SK-N-SH treated with all-trans-retinoic acid at 6 μM for 48 hours (cell line): ENCODE results near the gene RAP2A.

Experiments used
- ATAC-seq: fragments of 200-7000 bp; cut with Tn5 transposase; 3 replicates; pipeline ENCODE4 v1.9.1; 2020; ENCODE audit warnings: mild to moderate bottlenecking, moderate library complexity
- ARNTL ChIP-seq: fragments of 450-650 bp; formaldehyde crosslinking; IDR thresholded peaks from 2 replicates; pipeline ENCODE4 v1.5.0; 2020; ENCODE audit warnings: low read depth, mild to moderate bottlenecking, moderate library complexity, borderline replicate concordance
- BACH2 ChIP-seq: fragments of 250-450 bp; sonication (Bioruptor Pico); IDR thresholded peaks from 2 replicates; pipeline ENCODE4 v1.9.0; 2021; ENCODE audit warnings: mild to moderate bottlenecking, borderline replicate concordance
- CSDC2 ChIP-seq: fragments of 250-450 bp; sonication (Bioruptor Pico); IDR thresholded peaks from 2 replicates; pipeline ENCODE4 v1.5.0; 2020; ENCODE audit warnings: mild to moderate bottlenecking, moderate library complexity
- ESRRG ChIP-seq: fragments of 250-450 bp; sonication (Bioruptor Pico); IDR thresholded peaks from 2 replicates; pipeline ENCODE4 v1.6.1; 2021; ENCODE audit warnings: mild to moderate bottlenecking
- GLIS3 ChIP-seq: fragments of 250-450 bp; sonication (Bioruptor Pico); IDR thresholded peaks from 2 replicates; pipeline ENCODE4 v1.5.0; 2020; ENCODE audit warnings: mild to moderate bottlenecking, moderate library complexity
- OSR1 ChIP-seq: fragments of 250-450 bp; sonication (Bioruptor Pico); IDR thresholded peaks from 2 replicates; pipeline ENCODE4 v1.8.0; 2022; ENCODE audit warnings: moderate library complexity, mild to moderate bottlenecking, inconsistent platforms
- PATZ1 ChIP-seq: fragments of 250-450 bp; sonication (Bioruptor Pico); IDR thresholded peaks from 2 replicates; pipeline ENCODE4 v1.8.0; 2020; ENCODE audit warnings: mild to moderate bottlenecking, moderate library complexity, borderline replicate concordance
- POU6F1 ChIP-seq: fragments of 250-450 bp; sonication (Bioruptor Pico); IDR thresholded peaks from 2 replicates; pipeline ENCODE4 v1.8.0; 2021; ENCODE audit warnings: low read depth, mild to moderate bottlenecking, moderate library complexity, borderline replicate concordance
- PPARA ChIP-seq: fragments of 250-450 bp; sonication (Bioruptor Pico); IDR thresholded peaks from 2 replicates; pipeline ENCODE4 v1.5.0; 2020; ENCODE audit warnings: mild to moderate bottlenecking, borderline replicate concordance
- RARB ChIP-seq: fragments of 250-450 bp; sonication (Bioruptor Pico); IDR thresholded peaks from 2 replicates; pipeline ENCODE4 v1.8.0; 2021; ENCODE audit warnings: mild to moderate bottlenecking, moderate library complexity
- SNAI2 ChIP-seq: fragments of 250-450 bp; sonication (Bioruptor Pico); IDR thresholded peaks from 2 replicates; pipeline ENCODE4 v1.5.0; 2020; ENCODE audit warnings: mild to moderate bottlenecking, moderate library complexity
- TCF4 ChIP-seq: fragments of 250-450 bp; sonication (Bioruptor Pico); IDR thresholded peaks from 2 replicates; pipeline ENCODE4 v1.8.0; 2021; ENCODE audit warnings: mild to moderate bottlenecking, moderate library complexity, borderline replicate concordance
- TOX ChIP-seq: fragments of 250-450 bp; sonication (Bioruptor Pico); IDR thresholded peaks from 2 replicates; pipeline ENCODE4 v1.8.0; 2021; ENCODE audit warnings: mild to moderate bottlenecking, moderate library complexity, borderline replicate concordance
- ZC3H10 ChIP-seq: fragments of 250-450 bp; sonication (Bioruptor Pico); IDR thresholded peaks from 2 replicates; pipeline ENCODE4 v1.5.1; 2021; ENCODE audit warnings: mild to moderate bottlenecking, moderate library complexity
- ZFP3 ChIP-seq: fragments of 250-450 bp; sonication (Bioruptor Pico); IDR thresholded peaks from 2 replicates; pipeline ENCODE4 v1.5.0; 2020; ENCODE audit warnings: mild to moderate bottlenecking, moderate library complexity
- ZFP30 ChIP-seq: fragments of 450-650 bp; formaldehyde crosslinking; IDR thresholded peaks from 2 replicates; pipeline ENCODE4 v1.5.0; 2022; ENCODE audit warnings: mild to moderate bottlenecking, moderate library complexity
- ZNF565 ChIP-seq: fragments of 450-650 bp; formaldehyde crosslinking; conservative IDR thresholded peaks from 2 replicates; pipeline ENCODE4 v1.5.0; 2020; ENCODE audit warnings: low read depth, mild to moderate bottlenecking, moderate library complexity
- ZNF70 ChIP-seq: fragments of 450-650 bp; formaldehyde crosslinking; IDR thresholded peaks from 2 replicates; pipeline ENCODE4 v1.5.0; 2020; ENCODE audit warnings: mild to moderate bottlenecking, moderate library complexity
- ZNF8 ChIP-seq: fragments of 450-650 bp; formaldehyde crosslinking; IDR thresholded peaks from 2 replicates; pipeline ENCODE4 v1.5.0; 2020; ENCODE audit warnings: mild to moderate bottlenecking, moderate library complexity
- TF ChIP-seq, protein P1 (sequence below): fragments of 250-450 bp; sonication (Bioruptor Pico); IDR thresholded peaks from 2 replicates; pipeline ENCODE4 v1.5.0; 2020; ENCODE audit warnings: mild to moderate bottlenecking, moderate library complexity
- TF ChIP-seq, protein P2 (sequence below): fragments of 250-450 bp; sonication (Bioruptor Pico); IDR thresholded peaks from 2 replicates; pipeline ENCODE4 v1.5.1; 2020; ENCODE audit warnings: low read depth, mild to moderate bottlenecking, moderate library complexity
- TF ChIP-seq, protein P3 (sequence below): fragments of 250-450 bp; sonication (Bioruptor Pico); IDR thresholded peaks from 2 replicates; pipeline ENCODE4 v1.5.1; 2021; ENCODE audit warnings: mild to moderate bottlenecking, moderate library complexity

The RAP2A gene

GRCh38 chr13:97464561-97464960 lies 30.6 kb downstream of the RAP2A start:
- no peak for ATAC-seq
- TF ChIP-seq BACH2 (CRISPR knock-in tag) = no peak
- TF ChIP-seq ZNF70 = no peak

DNA sequence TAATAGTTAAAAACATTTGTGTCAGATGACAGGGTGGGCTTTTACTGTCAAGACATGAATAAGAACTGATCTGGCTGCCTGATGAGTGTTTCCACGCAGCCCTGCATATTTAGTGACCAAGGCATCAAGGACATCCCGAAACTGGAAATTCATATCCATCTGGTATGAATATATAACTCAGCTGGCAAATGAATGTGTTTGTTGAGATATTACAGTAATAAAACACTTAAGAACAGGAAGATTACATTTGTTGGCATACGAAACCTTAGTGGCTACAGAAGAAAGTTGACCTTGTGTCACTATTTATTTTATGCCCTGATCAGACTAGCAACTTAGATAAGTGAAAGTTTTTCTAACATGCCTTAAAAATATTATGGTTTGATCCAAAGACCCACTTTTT lies 32.8 kb downstream of the RAP2A start:
- TF ChIP-seq ESRRG (CRISPR knock-in tag) = no peak
- no peak for ATAC-seq

GRCh38 chr13:97468331-97468730 lies 34.4 kb downstream of the RAP2A start:
- ATAC-seq = no peak
- no peak for TF ChIP-seq CSDC2 (CRISPR knock-in tag)
- TF ChIP-seq OSR1 (CRISPR knock-in tag) = no peak
- TF ChIP-seq, protein P1, sequence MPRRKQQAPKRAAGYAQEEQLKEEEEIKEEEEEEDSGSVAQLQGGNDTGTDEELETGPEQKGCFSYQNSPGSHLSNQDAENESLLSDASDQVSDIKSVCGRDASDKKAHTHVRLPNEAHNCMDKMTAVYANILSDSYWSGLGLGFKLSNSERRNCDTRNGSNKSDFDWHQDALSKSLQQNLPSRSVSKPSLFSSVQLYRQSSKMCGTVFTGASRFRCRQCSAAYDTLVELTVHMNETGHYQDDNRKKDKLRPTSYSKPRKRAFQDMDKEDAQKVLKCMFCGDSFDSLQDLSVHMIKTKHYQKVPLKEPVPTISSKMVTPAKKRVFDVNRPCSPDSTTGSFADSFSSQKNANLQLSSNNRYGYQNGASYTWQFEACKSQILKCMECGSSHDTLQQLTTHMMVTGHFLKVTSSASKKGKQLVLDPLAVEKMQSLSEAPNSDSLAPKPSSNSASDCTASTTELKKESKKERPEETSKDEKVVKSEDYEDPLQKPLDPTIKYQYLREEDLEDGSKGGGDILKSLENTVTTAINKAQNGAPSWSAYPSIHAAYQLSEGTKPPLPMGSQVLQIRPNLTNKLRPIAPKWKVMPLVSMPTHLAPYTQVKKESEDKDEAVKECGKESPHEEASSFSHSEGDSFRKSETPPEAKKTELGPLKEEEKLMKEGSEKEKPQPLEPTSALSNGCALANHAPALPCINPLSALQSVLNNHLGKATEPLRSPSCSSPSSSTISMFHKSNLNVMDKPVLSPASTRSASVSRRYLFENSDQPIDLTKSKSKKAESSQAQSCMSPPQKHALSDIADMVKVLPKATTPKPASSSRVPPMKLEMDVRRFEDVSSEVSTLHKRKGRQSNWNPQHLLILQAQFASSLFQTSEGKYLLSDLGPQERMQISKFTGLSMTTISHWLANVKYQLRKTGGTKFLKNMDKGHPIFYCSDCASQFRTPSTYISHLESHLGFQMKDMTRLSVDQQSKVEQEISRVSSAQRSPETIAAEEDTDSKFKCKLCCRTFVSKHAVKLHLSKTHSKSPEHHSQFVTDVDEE (CRISPR knock-in tag) = no peak
- no peak for TF ChIP-seq SNAI2 (CRISPR knock-in tag)
- no peak for TF ChIP-seq TCF4 (CRISPR knock-in tag)
- TF ChIP-seq ZNF565 (CRISPR knock-in tag) = no peak
- no peak for TF ChIP-seq ZFP3 (CRISPR knock-in tag)
- no peak for TF ChIP-seq ZC3H10 (CRISPR knock-in tag)

DNA sequence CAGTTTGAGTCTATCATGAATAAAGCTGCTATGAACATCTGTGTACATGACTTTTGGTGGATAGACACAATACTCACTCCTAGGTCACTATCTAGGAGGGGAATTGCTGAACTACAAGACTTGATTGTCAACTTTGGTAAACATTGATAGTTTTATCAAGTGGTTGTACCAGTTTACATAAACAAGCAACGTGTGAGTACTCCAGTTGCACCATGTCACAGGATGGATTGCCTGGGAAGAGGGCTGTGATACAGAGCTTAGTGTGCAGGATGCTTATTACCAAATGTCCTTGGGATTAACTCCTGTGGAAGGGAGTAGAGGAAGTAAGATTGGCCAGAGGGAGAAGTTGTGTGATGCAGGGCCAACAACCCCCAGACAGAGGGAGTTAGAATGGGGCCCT lies 37.7 kb downstream of the RAP2A start:
- TF ChIP-seq ARNTL (CRISPR knock-in tag) = no peak
- TF ChIP-seq, protein P1 (CRISPR knock-in tag) = no peak
- no peak for TF ChIP-seq OSR1 (CRISPR knock-in tag)
- no peak for TF ChIP-seq RARB (CRISPR knock-in tag)
- TF ChIP-seq, protein P2, sequence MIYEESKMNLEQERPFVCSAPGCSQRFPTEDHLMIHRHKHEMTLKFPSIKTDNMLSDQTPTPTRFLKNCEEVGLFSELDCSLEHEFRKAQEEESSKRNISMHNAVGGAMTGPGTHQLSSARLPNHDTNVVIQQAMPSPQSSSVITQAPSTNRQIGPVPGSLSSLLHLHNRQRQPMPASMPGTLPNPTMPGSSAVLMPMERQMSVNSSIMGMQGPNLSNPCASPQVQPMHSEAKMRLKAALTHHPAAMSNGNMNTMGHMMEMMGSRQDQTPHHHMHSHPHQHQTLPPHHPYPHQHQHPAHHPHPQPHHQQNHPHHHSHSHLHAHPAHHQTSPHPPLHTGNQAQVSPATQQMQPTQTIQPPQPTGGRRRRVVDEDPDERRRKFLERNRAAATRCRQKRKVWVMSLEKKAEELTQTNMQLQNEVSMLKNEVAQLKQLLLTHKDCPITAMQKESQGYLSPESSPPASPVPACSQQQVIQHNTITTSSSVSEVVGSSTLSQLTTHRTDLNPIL = no peak
- no peak for TF ChIP-seq SNAI2 (CRISPR knock-in tag)
- TF ChIP-seq BACH2 (CRISPR knock-in tag) = no peak
- no peak for TF ChIP-seq TOX (CRISPR knock-in tag)
- TF ChIP-seq POU6F1 (CRISPR knock-in tag) = no peak
- no peak for TF ChIP-seq CSDC2 (CRISPR knock-in tag)
- TF ChIP-seq ZNF70 = no peak
- no peak for TF ChIP-seq TCF4 (CRISPR knock-in tag)
- TF ChIP-seq, protein P3, sequence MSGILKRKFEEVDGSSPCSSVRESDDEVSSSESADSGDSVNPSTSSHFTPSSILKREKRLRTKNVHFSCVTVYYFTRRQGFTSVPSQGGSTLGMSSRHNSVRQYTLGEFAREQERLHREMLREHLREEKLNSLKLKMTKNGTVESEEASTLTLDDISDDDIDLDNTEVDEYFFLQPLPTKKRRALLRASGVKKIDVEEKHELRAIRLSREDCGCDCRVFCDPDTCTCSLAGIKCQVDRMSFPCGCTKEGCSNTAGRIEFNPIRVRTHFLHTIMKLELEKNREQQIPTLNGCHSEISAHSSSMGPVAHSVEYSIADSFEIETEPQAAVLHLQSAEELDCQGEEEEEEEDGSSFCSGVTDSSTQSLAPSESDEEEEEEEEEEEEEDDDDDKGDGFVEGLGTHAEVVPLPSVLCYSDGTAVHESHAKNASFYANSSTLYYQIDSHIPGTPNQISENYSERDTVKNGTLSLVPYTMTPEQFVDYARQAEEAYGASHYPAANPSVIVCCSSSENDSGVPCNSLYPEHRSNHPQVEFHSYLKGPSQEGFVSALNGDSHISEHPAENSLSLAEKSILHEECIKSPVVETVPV = no peak
- no peak for TF ChIP-seq PATZ1
- no peak for TF ChIP-seq ZNF8 (CRISPR knock-in tag)
- no peak for TF ChIP-seq GLIS3
- TF ChIP-seq ZFP3 (CRISPR knock-in tag) = no peak
- no peak for TF ChIP-seq ZFP30
- TF ChIP-seq PPARA = no peak
- no peak for TF ChIP-seq ZNF565 (CRISPR knock-in tag)
- ATAC-seq = no peak; the same call in 2 of the 3 replicates
